H9 (cell line): Measurements from ENCODE around the gene PPP4R3C. TPM values are rescaled to one million over a fixed set of nuclear protein-coding genes. Genes with fewer than 3 reads are reported as not detected.
"Not testable (repeated sequence)": the region's sequence is repeated elsewhere in the genome, so short reads cannot be mapped to it uniquely, and the experiment has no call there.

Experiments used
- DNase-seq: peaks from one replicate; pipeline ENCODE4 v3.0.0-alpha.2; 2017
- H2AFZ ChIP-seq: one replicate; pipeline ENCODE4 v1.6.1; 2013; ENCODE audit warnings: mild to moderate bottlenecking, low read length, control low read depth, moderate library complexity
- H2AK5ac ChIP-seq: 2 replicates; pipeline ENCODE4 v1.6.1; 2013; ENCODE audit warnings: low read length, control low read depth, mixed read lengths; ENCODE audit not compliant: insufficient read length
- H2BK120ac ChIP-seq: one replicate; pipeline ENCODE4 v1.6.1; 2013; ENCODE audit warnings: low read depth, mild to moderate bottlenecking, low read length, control low read depth, inconsistent platforms; ENCODE audit not compliant: poor library complexity, severe bottlenecking
- H2BK12ac ChIP-seq: 2 replicates; pipeline ENCODE4 v1.6.1; 2013; ENCODE audit warnings: low read length, control low read depth, mixed read lengths, low read depth; ENCODE audit not compliant: insufficient read length
- H2BK15ac ChIP-seq: 2 replicates; pipeline ENCODE4 v1.6.1; 2013; ENCODE audit warnings: low read depth, low read length, control low read depth
- H2BK20ac ChIP-seq: one replicate; pipeline ENCODE4 v1.6.1; 2013; ENCODE audit warnings: low read depth, mild to moderate bottlenecking, low read length, control low read depth, inconsistent platforms; ENCODE audit not compliant: poor library complexity, severe bottlenecking
- H2BK5ac ChIP-seq: 2 replicates; pipeline ENCODE4 v1.6.1; 2013; ENCODE audit warnings: low read length, control low read depth, mixed read lengths; ENCODE audit not compliant: insufficient read length
- H3K14ac ChIP-seq: 2 replicates; pipeline ENCODE4 v1.6.1; 2013; ENCODE audit warnings: low read length, control low read depth; ENCODE audit not compliant: insufficient read depth
- H3K18ac ChIP-seq: 2 replicates; pipeline ENCODE4 v1.6.1; 2013; ENCODE audit warnings: low read depth, mild to moderate bottlenecking, mixed read lengths, low read length, control low read depth; ENCODE audit not compliant: insufficient read length
- H3K23ac ChIP-seq: 2 replicates; pipeline ENCODE4 v1.6.1; 2013; ENCODE audit warnings: low read length, control low read depth, mixed read lengths, low read depth; ENCODE audit not compliant: insufficient read length
- H3K23me2 ChIP-seq: 2 replicates; pipeline ENCODE4 v1.6.1; 2013; ENCODE audit warnings: low read depth, mild to moderate bottlenecking, mixed read lengths, low read length, control low read depth; ENCODE audit not compliant: insufficient read length, poor library complexity, severe bottlenecking
- H3K27ac ChIP-seq: 2 replicates; pipeline ENCODE4 v1.5.1; 2013; ENCODE audit warnings: low read length, control low read depth, mixed read lengths, low read depth; ENCODE audit not compliant: insufficient read length
- H3K27me3 ChIP-seq: 2 replicates; pipeline ENCODE4 v1.6.1; 2013; ENCODE audit warnings: low read length, control low read depth, inconsistent platforms; ENCODE audit not compliant: insufficient read depth
- H3K4ac ChIP-seq: 2 replicates; pipeline ENCODE4 v1.6.1; 2013; ENCODE audit warnings: low read depth, mild to moderate bottlenecking, control low read depth, inconsistent platforms, low read length, moderate library complexity
- H3K4me1 ChIP-seq: 2 replicates; pipeline ENCODE4 v1.6.1; 2013; ENCODE audit warnings: low read length, control low read depth, inconsistent platforms; ENCODE audit not compliant: insufficient read depth
- H3K4me2 ChIP-seq: 2 replicates; pipeline ENCODE4 v1.6.1; 2013; ENCODE audit warnings: low read length, control low read depth, mixed read lengths; ENCODE audit not compliant: insufficient read length, insufficient read depth
- H3K56ac ChIP-seq: 2 replicates; pipeline ENCODE4 v1.6.1; 2013; ENCODE audit warnings: low read depth, mild to moderate bottlenecking, mixed read lengths, low read length, control low read depth; ENCODE audit not compliant: insufficient read length
- H3K79me1 ChIP-seq: 2 replicates; pipeline ENCODE4 v1.6.1; 2013; ENCODE audit warnings: low read depth, mild to moderate bottlenecking, moderate library complexity, low read length, control low read depth, inconsistent platforms; ENCODE audit not compliant: insufficient read depth, poor library complexity, severe bottlenecking
- H3K79me2 ChIP-seq: 2 replicates; pipeline ENCODE4 v1.6.1; 2013; ENCODE audit warnings: low read length, control low read depth, inconsistent platforms; ENCODE audit not compliant: insufficient read depth
- H3K9ac ChIP-seq: 2 replicates; pipeline ENCODE4 v1.6.1; 2013; ENCODE audit warnings: low read length, control low read depth, mixed read lengths; ENCODE audit not compliant: insufficient read length; ENCODE audit errors: extremely low read depth
- H3K9me3 ChIP-seq: one replicate; pipeline ENCODE4 v1.6.1; 2013; ENCODE audit warnings: low read depth, low read length, inconsistent platforms; ENCODE audit not compliant: control insufficient read depth
- H3T11ph ChIP-seq: one replicate; pipeline ENCODE4 v1.6.1; 2013; ENCODE audit warnings: mild to moderate bottlenecking, low read length, control low read depth, inconsistent platforms
- H4K20me1 ChIP-seq: one replicate; pipeline ENCODE4 v1.6.1; 2013; ENCODE audit not compliant: control insufficient read depth, insufficient read length, insufficient read depth
- H4K5ac ChIP-seq: 2 replicates; pipeline ENCODE4 v1.6.1; 2013; ENCODE audit warnings: low read depth, mild to moderate bottlenecking, mixed read lengths, low read length, control low read depth; ENCODE audit not compliant: insufficient read length
- H4K8ac ChIP-seq: replicated peaks from 2 replicates; pipeline ENCODE4 v1.6.1; 2013; ENCODE audit warnings: low read length, control low read depth, mixed read lengths, low read depth; ENCODE audit not compliant: insufficient read length
- H4K91ac ChIP-seq: 2 replicates; pipeline ENCODE4 v1.6.1; 2013; ENCODE audit warnings: low read depth, mild to moderate bottlenecking, moderate library complexity, mixed read lengths, low read length, control low read depth; ENCODE audit not compliant: insufficient read length
- H3K27ac Mint-ChIP-seq, 3 experiments: 2 replicates in 2 of 3; 3 replicates in 1 of 3; pipeline ENCODE4 v1.8.0; 2020 to 2021; ENCODE audit warnings: mixed read lengths in 3 of 3, mild to moderate bottlenecking in 1 of 3, moderate library complexity in 1 of 3
- H3K27me3 Mint-ChIP-seq: 2 replicates; pipeline ENCODE4 v1.8.0; 2021; ENCODE audit warnings: low read depth, mild to moderate bottlenecking, moderate library complexity, mixed read lengths
- H3K36me3 Mint-ChIP-seq, 3 experiments: 2 replicates in 2 of 3; 3 replicates in 1 of 3; pipeline ENCODE4 v1.8.0; 2020 to 2021; ENCODE audit warnings: low read depth in 3 of 3, mixed read lengths in 3 of 3; ENCODE audit not compliant: insufficient read depth in 1 of 3
- H3K4me1 Mint-ChIP-seq, 2 experiments: 2 replicates each; pipeline ENCODE4 v1.8.0; 2020; ENCODE audit warnings: mixed read lengths in 2 of 2
- H3K4me3 Mint-ChIP-seq, 2 experiments: 2 replicates in 1 of 2; 3 replicates in 1 of 2; pipeline ENCODE4 v1.8.0; 2020 to 2021; ENCODE audit warnings: mild to moderate bottlenecking in 2 of 2, mixed read lengths in 2 of 2, moderate library complexity in 1 of 2
- H3K9me3 Mint-ChIP-seq, 2 experiments: 2 replicates in 1 of 2; 3 replicates in 1 of 2; pipeline ENCODE4 v1.8.0; 2020; ENCODE audit warnings: mild to moderate bottlenecking in 2 of 2, mixed read lengths in 2 of 2, moderate library complexity in 1 of 2
- CTCF ChIP-seq: fragments of 200-600 bp; sonication (generic); conservative IDR thresholded peaks from 3 replicates; pipeline ENCODE4 v1.8.0; 2021; ENCODE audit warnings: antibody characterized with exemption, mild to moderate bottlenecking
- WGBS: extraction: QIAGEN DNeasy Blood & Tissue Kit; methylation state at CpG from one replicate; pipeline ENCODE4 v1.1.7; 2013; ENCODE audit warnings: missing lambda C conversion rate, low lambda C conversion rate, mixed read lengths; ENCODE audit not compliant: insufficient read length; ENCODE audit errors: extremely low coverage; 5-methylcytosine and 5-hydroxymethylcytosine counted together
- total RNA-seq: library from RNA; stranded (reverse); gene quantifications from 2 replicates; pipeline ENCODE4 v1.2.1, GENCODE V29; 2021

Gene PPP4R3C
- total RNA-seq, 1 experiment from 2014 or later: not detected

GRCh38 chrX:27465036-27465435 lies 1.9 kb upstream of the PPP4R3C start:
- no peaks in the 10 kb centered on the region for H3K27me3 ChIP-seq
- no peaks in the 10 kb centered on the region for H4K20me1 ChIP-seq
- no peak overlapping the region for H3K9ac ChIP-seq
- H3K36me3 Mint-ChIP-seq: peaks cover 0 to 5% (median 0%) of the 10 kb centered on the region in 3 experiments; a peak in 2 of 7 replicates
- no peak for TF ChIP-seq CTCF
- no peak overlapping the region for H2BK120ac ChIP-seq
- peaks cover 58 to 62% of the 10 kb centered on the region in 2 experiments for H3K9me3 Mint-ChIP-seq
- H3K4ac ChIP-seq: no peak overlapping the region
- H3T11ph ChIP-seq: no peak overlapping the region
- H3K56ac ChIP-seq: no peak overlapping the region
- no peaks in the 10 kb centered on the region for H3K79me2 ChIP-seq
- H2AFZ ChIP-seq: no peak overlapping the region
- no peak overlapping the region for H2BK20ac ChIP-seq
- no peak overlapping the region for H3K23ac ChIP-seq
- no peaks in the 10 kb centered on the region for H3K79me1 ChIP-seq
- H3K4me1 Mint-ChIP-seq: no peaks in the 10 kb centered on the region
- H4K5ac ChIP-seq: no peak overlapping the region
- no peak overlapping the region for H2BK5ac ChIP-seq
- H3K23me2 ChIP-seq: no peaks in the 10 kb centered on the region
- H4K91ac ChIP-seq: no peak overlapping the region
- H3K27me3 Mint-ChIP-seq: no peaks in the 10 kb centered on the region; the same call in 1 of the 2 replicates
- no peak overlapping the region for H3K27ac Mint-ChIP-seq
- H2BK15ac ChIP-seq: no peak overlapping the region
- H4K8ac ChIP-seq: no peak overlapping the region
- peaks cover 24% of the 10 kb centered on the region for H3K9me3 ChIP-seq
- H3K4me3 Mint-ChIP-seq: no peak overlapping the region
- H2BK12ac ChIP-seq: no peak overlapping the region
- no peak overlapping the region for H3K4me2 ChIP-seq
- no peak overlapping the region for H3K27ac ChIP-seq
- H3K18ac ChIP-seq: no peak overlapping the region
- H3K4me1 ChIP-seq: no peaks in the 10 kb centered on the region
- no peak overlapping the region for H3K14ac ChIP-seq
- DNase-seq: no peak
- H2AK5ac ChIP-seq: no peak overlapping the region

DNA sequence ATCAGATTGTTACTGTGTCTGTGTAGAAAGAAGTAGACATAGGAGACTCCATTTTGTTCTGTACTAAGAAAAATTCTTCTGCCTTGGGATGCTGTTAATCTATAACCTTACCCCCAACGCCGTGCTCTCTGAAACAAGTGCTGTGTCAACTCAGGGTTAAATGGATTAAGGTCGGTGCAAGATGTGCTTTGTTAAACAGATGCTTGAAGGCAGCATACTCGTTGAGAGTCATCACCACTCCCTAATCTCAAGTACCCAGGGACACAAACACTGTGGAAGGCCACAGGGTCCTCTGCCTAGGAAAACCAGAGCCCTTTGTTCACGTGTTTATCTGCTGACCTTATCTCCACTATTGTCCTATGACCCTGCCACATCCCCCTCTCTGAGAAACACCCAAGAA lies 4.0 kb downstream of the PPP4R3C start:
- not testable (repeated sequence) for H3K4me2 ChIP-seq, H3K79me2 ChIP-seq, H2BK5ac ChIP-seq, H3T11ph ChIP-seq, H3K27me3 Mint-ChIP-seq, H3K27me3 ChIP-seq, H3K27ac ChIP-seq, H2AFZ ChIP-seq, H2BK20ac ChIP-seq, H4K5ac ChIP-seq, H3K79me1 ChIP-seq, H3K9ac ChIP-seq, H3K27ac Mint-ChIP-seq, DNase-seq, H2BK15ac ChIP-seq, H3K56ac ChIP-seq, H2BK12ac ChIP-seq, H3K4ac ChIP-seq, H3K23me2 ChIP-seq, H3K36me3 Mint-ChIP-seq, H3K23ac ChIP-seq, H3K14ac ChIP-seq, H3K4me1 Mint-ChIP-seq, H4K91ac ChIP-seq, H2AK5ac ChIP-seq, H4K8ac ChIP-seq, H2BK120ac ChIP-seq, H3K4me1 ChIP-seq, H3K18ac ChIP-seq, H3K4me3 Mint-ChIP-seq, H4K20me1 ChIP-seq
- no CpG with 5 or more reads among the region's 5 CpGs for WGBS
- peaks cover 65 to 69% of the 10 kb centered on the region in 2 experiments for H3K9me3 Mint-ChIP-seq
- H3K9me3 ChIP-seq: peaks cover 29% of the 10 kb centered on the region
